ENCODE data around the gene CYRIA. TPM values are rescaled to one million over a fixed set of nuclear protein-coding genes. Genes with fewer than 3 reads are reported as not detected.

CYRIA gene
- total RNA-seq, 1 donor from 2014 or later, result 76.1 TPM

DNA sequence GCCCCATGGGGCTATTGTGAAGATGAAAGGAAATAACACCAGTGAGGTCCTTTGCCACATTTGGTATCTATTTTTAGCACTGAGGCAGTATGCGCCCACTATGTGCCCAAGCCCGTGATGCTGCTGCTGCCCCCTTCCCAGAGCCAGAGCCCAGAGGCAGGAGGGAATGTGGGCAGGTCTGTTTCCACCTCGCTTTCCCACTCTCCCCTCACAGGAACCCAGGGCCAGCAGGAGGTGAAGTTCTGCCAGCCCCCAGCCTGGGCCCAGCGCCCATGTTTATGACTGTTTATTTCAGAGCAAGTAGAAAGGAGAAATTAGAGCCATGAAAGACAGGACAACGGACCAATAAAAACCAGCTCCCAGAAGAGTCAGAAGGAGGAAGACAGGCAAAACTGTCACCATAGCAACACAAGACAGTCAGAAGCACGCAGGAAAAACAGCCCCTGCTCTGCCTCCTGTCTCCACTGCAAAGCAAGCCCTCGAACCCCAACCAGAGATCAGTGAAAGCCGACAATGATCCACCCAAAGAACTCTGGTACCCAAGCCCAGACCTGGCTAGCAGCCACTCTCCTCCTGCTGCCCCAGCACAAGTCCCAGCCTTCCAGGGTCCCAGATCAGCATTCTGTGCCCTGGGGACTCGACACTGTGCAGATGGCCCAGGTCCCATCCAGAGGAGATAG is 1.4 kb downstream of the CYRIA start:
- TF ChIP-seq, protein P1, sequence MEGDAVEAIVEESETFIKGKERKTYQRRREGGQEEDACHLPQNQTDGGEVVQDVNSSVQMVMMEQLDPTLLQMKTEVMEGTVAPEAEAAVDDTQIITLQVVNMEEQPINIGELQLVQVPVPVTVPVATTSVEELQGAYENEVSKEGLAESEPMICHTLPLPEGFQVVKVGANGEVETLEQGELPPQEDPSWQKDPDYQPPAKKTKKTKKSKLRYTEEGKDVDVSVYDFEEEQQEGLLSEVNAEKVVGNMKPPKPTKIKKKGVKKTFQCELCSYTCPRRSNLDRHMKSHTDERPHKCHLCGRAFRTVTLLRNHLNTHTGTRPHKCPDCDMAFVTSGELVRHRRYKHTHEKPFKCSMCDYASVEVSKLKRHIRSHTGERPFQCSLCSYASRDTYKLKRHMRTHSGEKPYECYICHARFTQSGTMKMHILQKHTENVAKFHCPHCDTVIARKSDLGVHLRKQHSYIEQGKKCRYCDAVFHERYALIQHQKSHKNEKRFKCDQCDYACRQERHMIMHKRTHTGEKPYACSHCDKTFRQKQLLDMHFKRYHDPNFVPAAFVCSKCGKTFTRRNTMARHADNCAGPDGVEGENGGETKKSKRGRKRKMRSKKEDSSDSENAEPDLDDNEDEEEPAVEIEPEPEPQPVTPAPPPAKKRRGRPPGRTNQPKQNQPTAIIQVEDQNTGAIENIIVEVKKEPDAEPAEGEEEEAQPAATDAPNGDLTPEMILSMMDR (IDR thresholded peaks at IDR 0.05), result no peak
- Mint-ChIP-seq H3K36me3 (ENCODE audit: low read depth) (peaks cover 46% of the 10 kb centered on the region), H3K27me3 (no peaks in the 10 kb centered on the region), H3K4me3 (peak overlapping the region; percentile 97), H3K4me1 (peaks cover 75% of the 10 kb centered on the region), H3K9me3 (no peaks in the 10 kb centered on the region), H3K27ac (peak overlapping the region; percentile 96)
- peak; percentile 45 for ATAC-seq (ENCODE audit: low read depth)
- intact Hi-C loops (cut with micrococcal nuclease), result loop anchor here (1.0 to 2.0 kb wide), 4 partner anchors 9 to 49 kb away; no protein-coding TSS in a partner anchor
- ChIA-PET CTCF (interaction anchor here (0.7 to 2.1 kb wide), 7 partner anchors 9 to 93 kb away, joined by 3 to 6 read pairs (median 3); no protein-coding TSS in a partner anchor), POLR2A (interaction anchor here (0.9 to 5.0 kb wide), 10 partner anchors 9 to 93 kb away, joined by 3 to 48 read pairs (median 5); no protein-coding TSS in a partner anchor)
- peak; percentile 41 for DNase-seq

DNA sequence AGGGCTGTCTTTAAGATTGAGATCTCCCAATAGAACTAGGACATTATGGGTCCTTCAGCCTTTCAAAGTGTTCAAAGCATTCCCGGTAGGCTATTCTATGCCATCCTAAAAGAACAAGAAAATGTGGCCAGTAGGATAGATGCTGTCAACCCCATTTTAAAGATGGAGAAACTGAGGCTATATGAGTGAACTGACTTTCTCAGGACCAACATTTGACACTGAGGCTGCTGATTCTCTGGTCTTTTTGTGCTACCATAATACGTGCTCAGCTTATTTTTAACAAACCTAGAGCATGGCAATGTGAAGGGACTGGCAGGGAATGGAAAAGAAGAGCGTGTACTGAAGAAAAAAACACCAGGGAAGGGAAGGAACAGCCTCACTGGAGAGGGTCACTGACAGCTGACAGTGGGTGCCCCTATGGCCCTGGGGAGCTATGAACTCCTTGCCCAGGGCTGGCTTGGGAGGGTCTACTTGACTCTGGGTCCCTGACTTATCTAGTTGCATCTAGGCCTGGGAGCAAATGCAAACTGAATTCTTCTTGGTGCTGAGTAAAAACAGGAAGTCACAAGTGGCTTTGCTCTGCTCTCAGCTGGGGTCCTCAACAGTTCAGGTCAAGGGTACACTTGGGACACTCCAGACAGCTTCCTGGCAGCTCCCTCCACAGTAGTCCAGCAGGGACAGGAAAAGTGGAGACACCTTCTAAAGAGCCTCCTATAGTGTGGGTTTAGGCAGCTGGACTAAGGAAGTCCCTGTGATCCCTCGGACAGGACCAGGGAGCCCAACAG is 2.3 kb downstream of the CYRIA start:
- Mint-ChIP-seq H3K27me3 (no peaks in the 10 kb centered on the region), H3K27ac (peak overlapping the region; percentile 96), H3K9me3 (no peaks in the 10 kb centered on the region), H3K36me3 (ENCODE audit: low read depth) (peaks cover 54% of the 10 kb centered on the region), H3K4me1 (peaks cover 84% of the 10 kb centered on the region), H3K4me3 (peak overlapping the region; percentile 97)
- DNase-seq (no peak), ATAC-seq (ENCODE audit: low read depth) (no peak)
- ChIA-PET CTCF (interaction anchor here (0.7 to 2.1 kb wide), 5 partner anchors 8 to 94 kb away, joined by 3 to 5 read pairs (median 3); no protein-coding TSS in a partner anchor), POLR2A (interaction anchor here (1.1 to 5.0 kb wide), 5 partner anchors 8 to 36 kb away, joined by 4 to 48 read pairs (median 9); no protein-coding TSS in a partner anchor)
- TF ChIP-seq, protein P1 (IDR thresholded peaks at IDR 0.05), result no peak
- intact Hi-C loops (cut with micrococcal nuclease), result no loop called here

DNA sequence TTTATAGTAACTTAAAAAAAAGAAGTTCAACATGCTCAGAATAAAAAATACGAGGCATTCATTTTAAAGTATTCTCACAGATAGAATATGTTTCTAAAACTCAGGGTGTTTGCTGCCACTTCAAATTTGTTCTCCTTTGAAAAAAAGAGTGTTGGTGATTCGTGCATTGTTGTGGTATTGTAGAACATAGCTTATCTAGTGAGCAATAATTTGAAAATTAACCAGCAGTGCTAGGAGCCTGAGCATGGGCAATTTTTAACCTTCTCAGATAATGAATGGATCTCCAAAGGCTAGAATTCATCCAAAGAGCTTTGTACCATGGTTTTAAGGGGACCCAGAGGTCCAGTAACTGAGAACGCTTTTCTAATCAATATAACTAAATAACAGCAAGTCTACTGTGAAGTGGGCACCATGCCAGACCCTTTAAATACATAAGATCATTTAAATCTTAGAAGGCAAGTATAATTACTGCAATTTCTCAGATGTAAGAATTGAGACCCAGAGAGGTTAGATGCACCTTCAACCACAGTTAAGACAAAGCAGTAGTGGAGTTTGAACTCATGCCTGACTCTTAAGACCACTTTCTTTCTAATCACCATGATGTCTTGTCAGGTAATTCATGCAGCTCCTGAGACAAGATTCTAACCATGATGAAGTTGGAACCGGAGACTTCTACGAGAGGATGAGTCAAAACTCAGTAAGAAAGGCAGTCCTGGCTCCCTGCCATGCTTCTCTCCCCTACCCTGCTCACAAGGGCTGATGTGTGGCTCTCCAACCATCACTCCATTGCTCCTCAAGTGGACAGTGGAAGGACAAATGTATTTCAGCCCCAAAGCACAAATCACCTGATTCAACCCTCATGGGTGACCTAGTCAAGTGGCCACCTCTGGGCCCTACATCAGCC is 3.4 kb downstream of the CYRIA start:
- Mint-ChIP-seq H3K36me3 (ENCODE audit: low read depth) (peaks cover 55% of the 10 kb centered on the region), H3K27ac (peak overlapping the region; percentile 96), H3K27me3 (no peaks in the 10 kb centered on the region), H3K4me1 (peaks cover 92% of the 10 kb centered on the region), H3K4me3 (peak overlapping the region; percentile 97), H3K9me3 (no peaks in the 10 kb centered on the region)
- intact Hi-C loops (cut with micrococcal nuclease), result no loop called here
- TF ChIP-seq, protein P1 (IDR thresholded peaks at IDR 0.05), result no peak
- POLR2A ChIA-PET, result interaction anchor here (1.3 to 5.0 kb wide), 3 partner anchors 7 to 39 kb away, joined by 3 to 48 read pairs (median 4); no protein-coding TSS in a partner anchor
- no peak for ATAC-seq (ENCODE audit: low read depth)
- CTCF ChIA-PET, result no interaction called here
- DNase-seq, result no peak

DNA sequence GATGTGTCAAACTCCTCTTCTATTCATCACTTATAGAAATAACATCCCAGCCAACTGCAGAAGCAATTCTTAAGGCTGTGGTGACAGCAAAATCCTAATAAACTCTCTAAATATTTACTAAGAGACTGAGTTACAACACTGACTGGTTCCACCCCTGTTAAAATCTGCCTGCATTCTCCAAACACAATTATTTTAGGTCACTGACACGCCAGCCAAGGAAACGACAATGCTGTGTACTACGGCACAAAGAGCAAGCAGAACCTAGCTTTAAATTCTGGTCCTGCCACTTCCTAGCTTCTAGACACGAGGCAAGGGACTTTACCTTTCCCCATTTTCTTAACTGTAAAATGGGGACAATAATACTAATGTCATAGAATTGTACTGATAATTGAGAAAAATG is 4.1 kb downstream of the CYRIA start:
- Mint-ChIP-seq H3K4me1 (peaks cover 92% of the 10 kb centered on the region), H3K27me3 (no peaks in the 10 kb centered on the region), H3K9me3 (no peaks in the 10 kb centered on the region), H3K36me3 (ENCODE audit: low read depth) (peaks cover 56% of the 10 kb centered on the region), H3K4me3 (peak overlapping the region; percentile 41), H3K27ac (peak overlapping the region; percentile 89)
- intact Hi-C loops (cut with micrococcal nuclease), result no loop called here
- ChIA-PET CTCF (no interaction called here), POLR2A (interaction anchor here (1.3 to 1.4 kb wide), 2 partner anchors 9 to 39 kb away, joined by 3 to 4 read pairs; no protein-coding TSS in a partner anchor)
- ATAC-seq (ENCODE audit: low read depth) (no peak), DNase-seq (no peak)
- TF ChIP-seq, protein P1 (IDR thresholded peaks at IDR 0.05), result no peak
